ENCODE results near the gene SARNP.

- TF ChIP-seq CTCF (IDR thresholded peaks at IDR 0.05; ENCODE audit: insufficient read depth, low read length, poor library complexity, severe bottlenecking) (peak; percentile 9), EZH2phosphoT487 (conservative IDR thresholded peaks at IDR 0.05; ENCODE audit: low read length) (no peak)
These were observed 79.9 kb downstream of the SARNP start for GRCh38 chr12:55737581-55738122.
